AG09319 (cell line): ENCODE measurements around the gene SIRPB2.

Experiments used
- DNase-seq: peaks from one replicate; pipeline ENCODE4 v3.0.0-alpha.2; 2010; ENCODE audit warnings: low read depth; ENCODE audit errors: extremely low read depth
- CTCF ChIP-seq: IDR thresholded peaks from 2 replicates; pipeline ENCODE4 v1.5.1; 2011; ENCODE audit warnings: low read depth, mild to moderate bottlenecking, inconsistent platforms, low read length, moderate library complexity

Gene SIRPB2

GRCh38 chr20:1442304-1442703, 48.9 kb downstream of the SIRPB2 start:
- no peak for DNase-seq
- TF ChIP-seq CTCF, result no peak

DNA sequence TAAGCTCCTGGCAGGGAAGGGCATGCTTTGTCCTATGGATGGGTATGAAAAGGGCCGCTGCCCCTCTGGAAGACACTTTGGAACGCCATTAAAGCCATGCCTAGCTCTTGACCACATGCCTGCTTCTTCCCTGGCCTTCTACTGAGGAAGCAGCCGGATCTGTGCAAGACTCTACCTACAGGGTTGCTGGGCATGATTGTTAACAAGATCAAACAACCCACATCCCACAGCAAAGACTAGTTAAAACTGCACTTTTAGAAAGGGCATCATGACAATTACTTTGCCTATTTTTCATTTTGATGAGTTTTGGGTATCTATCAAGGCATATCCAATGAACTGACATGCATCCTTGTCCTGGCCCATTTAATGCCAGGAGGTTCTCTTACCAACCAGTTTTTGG, 50.1 kb downstream of the SIRPB2 start:
- TF ChIP-seq CTCF, result no peak
- no peak for DNase-seq

DNA sequence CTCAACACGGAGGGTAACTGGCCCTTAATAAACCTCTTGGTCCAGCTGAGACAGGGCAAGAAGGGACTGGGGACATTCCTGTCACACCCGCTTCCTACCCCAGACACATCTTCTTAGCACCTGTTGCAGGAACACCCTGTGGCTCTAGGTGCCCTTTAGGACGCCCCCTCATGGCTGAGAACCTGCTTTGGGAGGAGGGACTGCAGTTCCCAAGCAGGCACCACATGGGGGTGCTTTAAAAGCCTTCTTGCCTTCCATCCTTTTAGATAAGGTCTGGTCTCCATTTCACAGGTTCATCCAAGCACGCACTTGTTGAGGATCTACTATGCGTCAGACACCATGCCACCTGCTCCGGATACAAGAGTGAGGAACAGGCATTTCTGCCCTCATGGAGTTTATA, 51.2 kb downstream of the SIRPB2 start:
- TF ChIP-seq CTCF, result peak; percentile 21
- DNase-seq, result no peak

DNA sequence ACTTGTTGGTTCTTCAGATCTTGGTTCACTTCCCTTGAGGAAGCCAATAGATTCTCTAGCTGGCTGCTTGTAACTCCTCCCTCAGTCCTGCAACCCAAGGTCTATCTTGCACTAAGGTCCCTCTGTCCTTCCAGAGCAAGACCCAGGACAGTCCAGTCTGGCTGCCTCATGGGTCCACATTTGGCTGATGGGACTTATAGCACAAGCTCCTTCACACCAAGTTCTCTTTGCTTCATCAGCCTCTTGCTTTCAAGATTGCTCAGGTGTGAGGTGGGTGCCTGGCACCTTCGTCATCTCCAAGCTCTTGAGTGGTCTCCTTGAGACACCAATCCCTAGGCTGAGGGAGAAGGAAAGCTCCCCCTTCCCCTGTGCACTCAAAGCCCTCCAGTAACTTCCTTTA, 52.9 kb downstream of the SIRPB2 start:
- no peak for TF ChIP-seq CTCF

GRCh38 chr20:1437235-1437904, 53.9 kb downstream of the SIRPB2 start:
- peak; percentile 60 for DNase-seq
- peak; percentile 87 for TF ChIP-seq CTCF

More for the DNA sequence above, 52.9 kb downstream of the SIRPB2 start:
- DNase-seq, result no peak

GRCh38 chr20:1436263-1436662, 55.0 kb downstream of the SIRPB2 start:
- no peak for TF ChIP-seq CTCF
- DNase-seq, result no peak

DNA sequence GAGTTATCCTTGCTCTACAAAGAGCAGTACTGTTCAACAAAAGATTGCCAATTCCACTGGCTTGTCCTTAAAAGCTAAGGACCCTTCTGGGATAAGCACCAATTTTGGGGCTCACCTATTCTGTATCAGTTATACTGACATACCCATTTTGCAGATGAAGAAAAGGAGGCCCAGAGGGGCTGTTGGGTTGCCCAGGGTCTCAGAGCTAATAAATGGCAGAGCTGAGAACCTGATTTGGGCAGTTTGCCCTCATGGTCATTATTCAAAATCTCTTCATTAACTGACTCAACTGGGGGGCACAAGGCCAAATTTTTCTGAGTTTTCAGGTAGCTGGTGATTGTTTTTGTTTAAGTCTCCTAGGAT, 55.9 kb downstream of the SIRPB2 start:
- TF ChIP-seq CTCF, result no peak
- DNase-seq, result no peak
